HepG2 (cell line): Measurements from ENCODE around the gene SFTA2. TPM values are rescaled to one million over a fixed set of nuclear protein-coding genes. Genes with fewer than 3 reads are reported as not detected.

Experiments used
- AFF4 ChIP-seq: sonication (generic); formaldehyde crosslinking; IDR thresholded peaks from 2 replicates; pipeline ENCODE4 v1.4.0; 2020; ENCODE audit warnings: missing genetic modification reagents
- ARID4A ChIP-seq: sonication (generic); formaldehyde crosslinking; IDR thresholded peaks from 2 replicates; pipeline ENCODE4 v1.5.0; 2020; ENCODE audit warnings: mild to moderate bottlenecking, missing genetic modification reagents, borderline replicate concordance
- EED ChIP-seq: sonication (generic); formaldehyde crosslinking; IDR thresholded peaks from 2 replicates; pipeline ENCODE4 v1.5.0; 2020; ENCODE audit warnings: mild to moderate bottlenecking, missing genetic modification reagents
- FOXA3 ChIP-seq: IDR thresholded peaks from 2 replicates; pipeline ENCODE4 v1.6.1; 2016; ENCODE audit warnings: missing genetic modification reagents, missing compliant biosample characterization
- KLF15 ChIP-seq: sonication (generic); formaldehyde crosslinking; IDR thresholded peaks from 2 replicates; pipeline ENCODE4 v1.8.1; 2023; ENCODE audit warnings: borderline replicate concordance, mild to moderate bottlenecking, inconsistent platforms, missing genetic modification reagents, mixed read lengths
- KLF9 ChIP-seq: IDR thresholded peaks from 2 replicates; pipeline ENCODE4 v1.6.1; 2016; ENCODE audit warnings: low read depth
- PCBP2 ChIP-seq: fragments of 200-400 bp; formaldehyde crosslinking; optimal IDR thresholded peaks from 2 replicates; pipeline ENCODE3; 2018; ENCODE audit warnings: low read length, low read depth; ENCODE audit not compliant: poor library complexity, severe bottlenecking
- TBX2 ChIP-seq: sonication (generic); formaldehyde crosslinking; IDR thresholded peaks from 2 replicates; pipeline ENCODE4 v1.5.0; 2020; ENCODE audit warnings: missing genetic modification reagents, mild to moderate bottlenecking, borderline replicate concordance
- ZBTB38 ChIP-seq: sonication (generic); formaldehyde crosslinking; IDR thresholded peaks from 2 replicates; pipeline ENCODE4 v1.5.1; 2020; ENCODE audit warnings: mild to moderate bottlenecking, missing genetic modification reagents
- ZFP91 ChIP-seq: sonication (generic); formaldehyde crosslinking; IDR thresholded peaks from 2 replicates; pipeline ENCODE4 v1.9.0; 2022; ENCODE audit warnings: missing genetic modification reagents, mild to moderate bottlenecking, borderline replicate concordance
- ZNF326 ChIP-seq: sonication (generic); formaldehyde crosslinking; IDR thresholded peaks from 2 replicates; pipeline ENCODE4 v1.4.0; 2020; ENCODE audit warnings: missing genetic modification reagents, borderline replicate concordance
- ZNF414 ChIP-seq: sonication (generic); formaldehyde crosslinking; IDR thresholded peaks from 2 replicates; pipeline ENCODE4 v1.5.0; 2020; ENCODE audit warnings: missing genetic modification reagents
- ZNF598 ChIP-seq: sonication (generic); formaldehyde crosslinking; IDR thresholded peaks from 2 replicates; pipeline ENCODE4 v1.5.1; 2020; ENCODE audit warnings: mild to moderate bottlenecking, missing genetic modification reagents, borderline replicate concordance
- ZNF776 ChIP-seq: sonication (generic); formaldehyde crosslinking; IDR thresholded peaks from 2 replicates; pipeline ENCODE4 v1.4.0; 2020; ENCODE audit warnings: mild to moderate bottlenecking, missing genetic modification reagents
- ZXDC ChIP-seq: sonication (generic); formaldehyde crosslinking; IDR thresholded peaks from 2 replicates; pipeline ENCODE4 v1.5.0; 2020; ENCODE audit warnings: mild to moderate bottlenecking, missing genetic modification reagents
- polyA plus RNA-seq, 8 experiments: library from polyadenylated mRNA; depleted of rRNA in 3 of 8; stranded (reverse) in 7 of 8; unstranded in 1 of 8; fragments of >200 nt; fragmentation: Illumina TruSeq in 4 of 8; extraction: Trizol in 4 of 8; gene quantifications; 2 replicates each; pipeline versions ENCODE4 v1.2.1 to v1.2.3, GENCODE V29; 2011 to 2016; ENCODE audit warnings: low read depth in 4 of 8, missing spikeins in 1 of 8, mixed read lengths in 1 of 8; ENCODE audit not compliant: insufficient read depth in 1 of 8
- total RNA-seq, 5 experiments: library from RNA; depleted of rRNA; stranded (reverse); fragments of >200 nt; fragmentation: Illumina TruSeq; extraction: Trizol; gene quantifications; 2 replicates each; pipeline ENCODE4 v1.2.3, GENCODE V29; 2016; ENCODE audit warnings: low read depth in 1 of 5

The SFTA2 gene
- total and polyA plus RNA-seq, 2 of the 13 experiments (the other 11 are each of a cell fraction or from before 2014, with no cell fraction given): not detected

- TF ChIP-seq ARID4A (peak; percentile 47; the same call in 1 of the 2 replicates), TBX2 (CRISPR knock-in tag) (peak; percentile 76), ZNF326 (CRISPR knock-in tag) (no peak), ZNF776 (CRISPR knock-in tag) (0 out of 2 replicates have a peak, but pooled peaks have one; percentile 53), ZFP91 (CRISPR knock-in tag) (0 out of 2 replicates have a peak, but pooled peaks have one; percentile 14), ZNF598 (CRISPR knock-in tag) (no peak), EED (CRISPR knock-in tag) (peak; percentile 55; the same call in 1 of the 2 replicates), ZBTB38 (no peak), FOXA3 (CRISPR knock-in tag) (peak; percentile 38), AFF4 (CRISPR knock-in tag) (no peak), PCBP2 (peak; percentile 29), KLF15 (CRISPR knock-in tag) (no peak), KLF9 (no peak), ZXDC (no peak), ZNF414 (CRISPR knock-in tag) (0 out of 2 replicates have a peak, but pooled peaks have one; percentile 66)
Observed at GRCh38 chr6:30885481-30885998, 46.4 kb downstream of the SFTA2 start (continued).
